Medulla oblongata (tissue), 1 donor: ENCODE results near the gene FBXL15.
"Not testable (repeated sequence)": the region's sequence is repeated elsewhere in the genome, so short reads cannot be mapped to it uniquely, and the experiment has no call there.

Experiments used
- DNase-seq: peaks from one replicate; pipeline ENCODE4 v3.0.0-alpha.2; 2015; ENCODE audit errors: extremely low spot score

Gene FBXL15

DNA sequence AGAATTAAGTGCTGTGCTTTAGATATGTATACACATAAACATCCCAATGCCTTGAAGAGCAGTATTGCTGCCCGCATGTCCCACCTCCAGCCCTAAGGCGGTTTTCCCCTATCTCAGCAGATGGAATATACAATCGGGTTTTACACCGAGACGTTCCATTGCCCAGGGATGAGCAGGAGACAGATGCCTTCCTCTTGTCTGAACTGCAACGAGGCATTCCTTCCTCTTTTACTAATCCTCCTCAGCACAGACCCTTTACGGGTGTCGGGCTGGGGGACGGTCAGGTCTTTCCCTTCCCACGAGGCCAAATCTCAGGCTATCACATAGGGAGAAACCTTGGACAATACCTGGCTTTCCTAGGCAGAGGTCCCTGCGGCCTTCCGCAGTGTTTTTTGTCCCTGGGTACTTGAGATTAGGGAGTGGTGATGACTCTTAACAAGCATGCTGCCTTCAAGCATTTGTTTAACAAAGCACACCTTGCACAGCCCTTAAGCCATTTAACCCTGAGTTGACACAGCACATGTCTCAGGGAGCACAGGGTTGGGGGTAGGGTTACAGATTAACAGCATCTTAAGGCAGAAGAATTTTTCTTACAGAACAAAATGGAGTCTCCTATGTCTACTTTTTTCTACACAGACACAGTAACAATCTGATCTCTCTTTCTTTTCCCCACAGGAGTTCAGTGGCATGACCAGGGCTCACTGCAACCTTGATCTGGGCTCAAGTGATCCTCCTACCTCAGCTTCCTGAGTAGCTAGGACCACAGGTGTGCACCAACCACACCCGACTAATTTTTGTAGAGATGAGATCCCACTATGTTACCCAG is 34.2 kb downstream of the FBXL15 start:
- DNase-seq = not testable (repeated sequence)

DNA sequence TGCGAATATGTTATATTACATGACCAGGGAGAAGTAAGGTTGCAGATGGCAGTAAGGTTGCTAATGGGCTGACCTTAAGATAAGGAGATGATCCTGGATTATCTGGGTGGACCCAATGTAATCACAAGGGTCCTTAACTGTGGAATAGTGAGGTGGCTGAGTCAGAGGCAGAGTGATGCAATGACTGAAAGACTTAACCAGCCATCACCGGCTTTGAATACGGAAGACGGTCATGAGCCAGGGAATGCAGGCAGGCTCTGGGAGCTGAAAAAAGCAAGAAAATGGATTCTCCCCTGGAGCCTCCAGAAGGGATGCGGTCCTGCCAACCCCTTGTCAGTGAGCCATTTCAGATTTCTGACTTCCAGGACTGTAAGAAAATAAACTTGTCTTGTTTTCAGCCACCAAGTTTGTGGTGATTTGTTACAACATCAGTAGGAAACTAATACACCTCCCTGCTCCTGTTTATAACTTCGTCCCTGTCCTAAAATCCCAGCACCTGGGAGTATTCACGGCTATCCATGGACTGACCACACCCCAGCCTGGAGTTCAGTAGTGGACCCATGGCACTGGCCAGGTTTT is 35.3 kb downstream of the FBXL15 start:
- DNase-seq = no peak

DNA sequence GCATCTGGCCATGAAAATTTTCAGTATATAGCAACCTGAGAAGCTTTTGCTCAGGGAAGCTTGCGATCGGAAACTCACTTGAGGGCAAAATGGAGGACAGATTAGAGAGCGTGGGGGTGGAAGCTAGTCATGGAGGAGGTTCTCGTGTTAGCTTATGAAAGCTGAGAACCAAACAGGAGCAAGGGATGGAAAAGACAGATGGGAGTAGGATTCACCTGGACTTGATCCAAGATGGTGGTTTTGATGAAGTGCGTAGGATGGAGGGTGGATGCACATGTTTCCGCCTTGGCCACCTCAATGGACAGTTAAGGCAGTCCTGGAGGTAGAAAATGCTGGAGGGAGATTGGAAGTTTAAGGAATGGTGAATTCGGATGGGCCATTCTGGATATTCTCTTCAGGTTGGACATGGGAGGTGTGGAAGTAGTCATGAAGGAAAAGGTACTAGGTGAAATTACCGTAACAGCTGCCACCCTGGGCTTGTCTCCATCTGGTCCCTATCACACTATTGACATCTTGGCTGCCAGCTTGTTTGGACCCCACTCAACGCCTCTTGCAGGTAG is 37.0 kb downstream of the FBXL15 start:
- DNase-seq = no peak

- DNase-seq = no peak
Measured at GRCh38 chr10:102458656-102459055, 38.0 kb downstream of the FBXL15 start.

GRCh38 chr10:102460836-102461186 is 40.2 kb downstream of the FBXL15 start:
- DNase-seq = no peak

DNA sequence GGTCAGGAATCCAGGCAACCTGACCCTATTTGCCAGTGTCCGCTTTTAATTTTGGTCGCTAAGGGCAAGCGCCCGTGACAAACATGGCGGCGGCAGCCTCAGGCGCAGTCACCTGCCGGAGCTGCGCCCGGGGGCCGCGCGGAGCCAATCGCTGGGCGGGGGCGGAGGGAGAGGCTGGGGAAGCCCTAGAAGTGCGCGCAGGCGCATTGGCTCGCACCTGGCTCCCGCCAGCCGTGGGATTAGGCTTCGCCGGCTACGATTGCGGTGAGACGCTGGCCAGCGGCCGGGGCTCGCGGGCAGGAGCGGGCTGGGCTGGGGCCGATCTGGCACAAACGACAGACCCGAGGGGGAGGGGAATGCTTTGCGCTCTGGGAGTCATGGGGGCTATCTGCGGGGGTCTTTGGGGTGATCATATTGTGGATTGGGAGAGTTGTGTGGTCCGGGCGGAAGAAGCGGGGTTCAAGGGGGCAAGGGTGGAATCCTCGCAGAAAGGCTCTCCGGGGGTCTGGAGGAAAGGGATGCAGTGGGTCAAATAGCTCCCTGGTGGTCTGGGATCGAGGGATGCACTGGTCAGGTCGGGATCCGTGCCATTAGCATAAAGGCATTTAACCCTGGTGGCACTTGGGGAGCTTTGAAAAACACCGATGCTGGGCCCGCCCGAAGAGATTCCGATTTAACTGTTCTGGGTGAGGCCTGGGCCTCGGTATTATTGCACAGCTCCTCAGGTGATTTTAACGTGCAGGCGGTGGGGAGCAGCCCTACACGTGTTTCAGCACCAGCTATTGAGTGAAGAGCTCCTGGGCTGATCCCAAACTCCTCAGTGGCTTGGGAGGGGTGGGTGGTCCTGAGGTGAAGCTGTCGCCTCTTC is 40.8 kb downstream of the FBXL15 start:
- peak; percentile 92 for DNase-seq

GRCh38 chr10:102462512-102463054 is 41.9 kb downstream of the FBXL15 start:
- no peak for DNase-seq

GRCh38 chr10:102463983-102464382 is 43.3 kb downstream of the FBXL15 start:
- DNase-seq = no peak

DNA sequence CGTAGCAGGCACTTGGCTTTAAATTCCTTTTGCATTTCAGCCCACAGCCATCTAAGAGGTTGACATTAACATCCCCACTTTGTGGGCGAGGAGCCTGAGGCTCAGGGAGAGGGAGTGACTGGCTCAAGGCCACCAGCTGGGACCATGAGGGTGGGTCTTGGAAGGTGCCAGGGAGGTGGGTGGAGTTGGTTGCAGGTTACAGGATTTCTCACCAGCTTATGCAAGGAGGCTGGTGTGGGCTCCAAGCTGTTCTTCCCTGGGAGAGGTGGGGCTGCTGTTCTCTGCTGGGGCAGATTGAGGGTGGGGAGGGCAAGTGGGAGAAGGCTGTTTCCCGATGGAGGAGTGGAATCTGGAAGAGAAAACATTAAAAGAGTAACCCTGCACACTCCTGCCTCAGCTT is 44.8 kb downstream of the FBXL15 start:
- DNase-seq = no peak

DNA sequence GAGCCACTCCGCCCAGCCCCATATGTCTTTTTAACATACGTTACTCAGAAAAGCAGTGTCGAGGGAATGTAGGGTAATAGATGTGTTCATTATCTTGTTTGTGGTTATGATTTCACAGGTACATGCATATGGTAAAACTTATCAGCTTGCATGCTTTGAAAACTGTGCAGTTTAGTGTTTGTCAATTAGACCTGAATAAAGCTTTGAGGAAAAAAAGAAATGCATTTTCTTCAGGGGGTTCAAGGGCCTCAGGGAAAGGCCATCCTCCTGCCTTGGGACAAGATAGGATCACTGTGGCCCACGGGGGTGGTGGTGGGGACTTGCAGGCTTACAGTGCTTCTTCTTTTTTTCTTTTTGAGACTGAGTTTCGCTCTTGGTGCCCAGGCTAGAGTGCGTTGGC is 46.7 kb downstream of the FBXL15 start:
- no peak for DNase-seq

DNA sequence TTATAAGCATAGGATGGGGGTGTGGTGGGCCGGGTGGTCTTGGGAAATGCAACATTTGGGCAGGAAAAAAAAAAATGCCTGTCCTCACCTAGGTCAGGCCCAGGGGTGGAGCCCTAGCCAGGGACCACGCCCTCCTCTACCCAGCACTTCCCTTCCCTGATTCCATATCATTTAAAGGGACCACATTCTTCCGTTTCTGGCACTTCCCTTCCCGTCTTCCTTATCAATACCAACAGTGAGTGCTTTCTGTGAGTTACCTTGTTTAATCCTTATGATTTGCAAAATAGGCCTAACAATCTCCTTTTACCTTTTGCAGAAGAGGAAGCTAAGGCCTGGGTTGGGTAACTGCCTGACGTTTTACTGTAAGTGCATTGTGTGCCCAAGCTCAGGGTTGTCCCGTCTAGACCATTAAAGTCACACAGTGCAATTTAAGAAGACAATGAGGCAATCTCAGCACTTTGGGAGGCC is 47.4 kb downstream of the FBXL15 start:
- no peak for DNase-seq

GRCh38 chr10:102468683-102469082 is 48.0 kb downstream of the FBXL15 start:
- DNase-seq = no peak

- DNase-seq = no peak
Measured at GRCh38 chr10:102470579-102471546, 50.2 kb downstream of the FBXL15 start.
